GM21528 (cell line): ENCODE measurements around the gene GADD45A.

Source experiments
- ATAC-seq: cut with Tn5 transposase; IDR thresholded peaks from one replicate; pipeline ENCODE4 v1.9.1; 2021; ENCODE audit warnings: mild to moderate bottlenecking, moderate library complexity; ENCODE audit not compliant: unreplicated experiment, low FRiP score

The GADD45A gene

GRCh38 chr1:67687649-67688048 lies 2.6 kb downstream of the GADD45A start:
- no peak for ATAC-seq

DNA sequence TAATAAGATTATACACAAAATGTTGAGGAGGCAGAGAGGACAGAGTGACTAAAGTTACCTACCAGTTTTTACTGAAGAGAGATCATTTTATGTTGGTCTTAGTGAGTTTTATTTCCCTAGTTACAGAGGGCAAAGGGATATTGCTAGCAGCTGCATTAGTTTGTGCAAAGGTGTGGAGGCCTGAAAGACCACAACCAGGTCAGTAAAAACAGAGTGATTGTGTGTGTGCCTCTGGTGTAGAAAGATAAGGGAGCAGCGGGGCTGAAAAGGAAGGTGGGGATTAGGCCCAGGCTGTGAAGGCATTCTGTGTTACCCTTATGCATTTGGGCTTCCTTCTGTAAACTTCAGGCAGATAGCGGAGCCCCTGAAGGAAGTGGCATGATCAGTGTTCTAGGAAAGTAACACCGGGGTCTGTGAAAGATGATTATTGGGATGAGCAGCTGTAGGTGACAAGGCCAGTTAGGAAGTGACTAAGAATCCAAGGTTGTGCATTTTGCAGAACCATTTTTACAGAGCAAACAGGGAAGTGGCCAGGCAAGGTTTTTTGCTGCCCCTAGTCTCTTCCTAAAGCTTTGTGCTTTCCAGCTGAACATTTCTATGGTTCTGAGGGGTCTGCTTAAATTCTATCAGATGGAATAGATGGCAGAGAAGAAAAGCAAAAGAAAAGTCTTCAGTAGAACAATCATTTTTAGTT lies 3.7 kb downstream of the GADD45A start:
- ATAC-seq = no peak

DNA sequence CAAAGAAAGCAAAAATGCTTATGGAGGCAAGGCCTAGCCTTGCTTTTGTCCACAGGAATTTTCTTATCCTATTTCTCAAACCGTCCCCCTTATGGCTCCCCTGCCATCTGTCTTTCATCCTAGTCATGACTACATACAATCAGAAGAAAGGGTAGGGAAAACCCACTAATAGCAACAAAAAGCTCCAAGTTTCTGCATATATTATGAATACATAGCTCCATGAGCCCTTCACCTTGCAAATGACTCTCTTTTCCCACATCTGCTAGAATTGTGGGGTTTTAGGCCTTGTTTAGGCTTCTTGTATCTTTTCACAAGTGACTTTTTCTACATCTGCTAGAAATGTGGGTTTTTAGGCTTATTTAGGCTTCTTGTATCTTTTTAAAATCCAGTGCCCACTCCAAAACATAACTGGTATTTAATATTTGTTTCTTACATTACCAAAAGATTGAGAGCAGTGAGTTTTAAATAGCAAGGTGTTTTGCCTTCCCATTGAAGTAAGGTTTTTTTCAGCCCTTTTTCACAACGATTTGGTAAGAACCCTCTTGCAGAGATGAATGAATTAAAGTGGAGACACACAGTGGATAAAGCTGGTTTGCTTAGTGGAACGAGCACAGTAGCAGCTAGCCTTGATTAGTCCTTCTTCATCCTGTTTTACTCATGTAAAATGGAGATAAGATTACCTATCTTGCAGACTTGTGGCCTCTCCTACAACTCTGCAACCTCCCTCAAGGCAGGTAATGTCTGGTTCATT lies 4.4 kb downstream of the GADD45A start:
- no peak for ATAC-seq

DNA sequence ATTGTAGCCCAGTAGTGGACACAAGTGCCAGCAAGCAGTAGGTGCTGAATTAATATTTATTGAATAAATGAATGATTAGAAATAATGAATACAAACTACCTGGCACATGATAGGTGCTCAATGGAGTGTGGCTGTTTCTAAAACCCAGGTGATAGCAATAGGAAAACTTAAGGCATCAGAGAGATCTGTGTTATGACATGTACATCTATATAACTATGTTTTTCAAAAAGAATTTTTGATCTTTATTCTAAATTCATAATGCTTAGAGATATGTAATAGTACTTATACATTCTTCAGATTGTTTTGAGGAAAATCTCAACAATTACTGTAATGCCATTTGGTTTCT lies 5.0 kb downstream of the GADD45A start:
- no peak for ATAC-seq

GRCh38 chr1:67690411-67690810 lies 5.4 kb downstream of the GADD45A start:
- no peak for ATAC-seq

GRCh38 chr1:67691712-67692111 lies 6.7 kb downstream of the GADD45A start:
- no peak for ATAC-seq

GRCh38 chr1:67695963-67696362 lies 11.0 kb downstream of the GADD45A start:
- ATAC-seq = no peak

- ATAC-seq = no peak
These were observed 11.7 kb downstream of the GADD45A start for GRCh38 chr1:67696708-67697107.

DNA sequence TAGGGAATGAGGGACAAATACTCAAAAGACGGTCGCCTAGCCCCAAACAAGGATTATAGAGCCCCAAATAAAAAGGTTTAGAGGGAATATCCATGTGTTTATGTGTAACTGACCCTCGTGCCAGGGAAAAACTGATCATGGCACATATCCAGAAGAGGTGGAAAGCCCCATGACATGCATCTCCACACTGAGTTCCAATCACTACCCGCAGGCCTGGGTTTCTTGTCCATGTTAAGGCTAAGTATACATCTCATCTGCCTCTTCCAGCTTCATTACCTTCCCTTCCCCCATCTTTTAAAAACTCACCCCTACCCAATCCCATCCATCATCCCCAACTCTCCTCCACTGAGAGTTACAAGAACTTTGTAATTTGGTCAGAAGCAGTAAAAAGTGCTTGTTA lies 15.2 kb downstream of the GADD45A start:
- no peak for ATAC-seq

DNA sequence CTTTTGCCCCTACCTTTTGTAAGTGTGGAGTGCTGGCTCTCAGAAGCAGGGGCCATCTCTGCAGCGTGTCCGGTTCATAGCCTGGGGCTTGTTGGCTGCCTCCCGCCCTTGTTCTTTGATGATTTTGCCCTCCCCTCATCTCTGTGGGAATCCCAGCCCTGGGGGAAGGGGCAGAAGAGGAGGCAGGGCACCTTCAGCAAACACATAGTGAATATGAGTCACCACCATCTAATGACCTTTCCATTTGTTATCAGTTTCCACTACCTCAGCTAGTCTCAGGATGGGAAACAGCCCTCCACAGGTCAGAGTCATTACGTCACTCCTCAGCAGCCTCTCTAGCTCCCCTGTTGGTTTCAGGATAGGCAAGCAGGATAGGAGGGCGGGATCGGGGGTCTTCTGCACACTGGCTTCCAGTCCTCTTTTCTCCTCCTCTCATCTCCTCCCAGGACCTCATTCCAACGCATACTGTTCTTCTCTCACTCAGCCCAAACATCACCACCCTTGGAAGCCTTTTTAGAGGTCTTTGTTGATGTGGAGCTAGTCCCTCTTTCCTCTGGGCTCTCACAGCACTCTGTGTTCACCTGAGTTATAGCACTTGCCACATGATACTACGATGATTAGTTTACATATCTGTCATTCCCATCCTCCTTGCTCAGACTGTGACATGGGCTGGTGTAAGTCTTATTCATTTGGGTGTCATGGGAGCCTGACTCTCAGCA lies 15.8 kb downstream of the GADD45A start:
- ATAC-seq = no peak

DNA sequence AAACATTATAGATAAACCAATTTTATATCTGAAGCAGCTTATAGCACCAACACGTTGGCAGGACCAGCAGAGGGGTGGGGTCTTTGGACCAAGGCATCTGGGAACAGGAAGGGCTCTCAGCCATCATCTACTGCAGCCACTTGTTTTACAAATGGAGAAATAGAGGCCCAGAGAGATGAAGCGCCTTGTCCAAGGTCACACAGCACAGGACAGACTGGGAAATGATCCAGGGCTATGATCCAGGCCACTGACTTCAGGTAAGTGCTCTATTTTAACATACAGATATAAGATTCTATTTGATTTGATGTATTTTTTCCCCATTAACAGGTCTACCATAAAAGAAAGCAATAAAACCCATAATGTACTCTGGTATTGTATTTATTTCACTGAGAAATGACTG lies 16.9 kb downstream of the GADD45A start:
- ATAC-seq = no peak

- no peak for ATAC-seq
These were observed 19.4 kb downstream of the GADD45A start for GRCh38 chr1:67704351-67704750.

DNA sequence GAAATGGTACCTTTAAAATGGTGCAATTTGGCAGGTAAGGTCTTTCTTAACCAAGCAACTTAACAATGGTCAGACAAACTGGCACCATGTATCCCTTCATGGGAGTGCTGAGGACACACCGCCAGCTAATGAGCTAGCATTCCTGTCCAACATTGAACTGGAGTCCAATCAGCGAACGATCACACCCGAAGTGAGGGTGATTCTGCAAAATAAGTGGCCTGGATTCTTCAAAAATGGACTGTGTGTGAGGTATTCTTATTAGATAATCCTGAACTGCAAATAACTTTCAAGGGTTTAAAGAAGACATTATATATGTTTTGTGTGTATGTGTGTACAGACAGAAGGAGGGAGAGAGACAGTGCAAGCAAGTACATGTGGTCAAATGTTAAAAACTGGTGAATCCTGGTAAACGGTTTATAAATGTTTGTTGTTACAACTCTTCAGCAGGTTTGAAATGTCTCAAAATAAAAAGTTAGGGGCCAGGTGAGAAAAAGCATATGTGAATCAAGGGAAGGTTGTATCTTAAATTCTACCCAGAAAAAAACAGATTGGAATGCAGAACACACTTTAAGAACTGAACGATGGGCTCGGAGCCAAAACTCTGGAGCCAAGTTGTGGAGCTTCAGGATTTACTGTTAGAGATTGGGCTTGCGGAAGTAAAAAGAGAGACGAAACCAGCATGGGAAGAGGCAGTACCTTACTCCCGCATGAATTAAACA lies 20.9 kb downstream of the GADD45A start:
- no peak for ATAC-seq

DNA sequence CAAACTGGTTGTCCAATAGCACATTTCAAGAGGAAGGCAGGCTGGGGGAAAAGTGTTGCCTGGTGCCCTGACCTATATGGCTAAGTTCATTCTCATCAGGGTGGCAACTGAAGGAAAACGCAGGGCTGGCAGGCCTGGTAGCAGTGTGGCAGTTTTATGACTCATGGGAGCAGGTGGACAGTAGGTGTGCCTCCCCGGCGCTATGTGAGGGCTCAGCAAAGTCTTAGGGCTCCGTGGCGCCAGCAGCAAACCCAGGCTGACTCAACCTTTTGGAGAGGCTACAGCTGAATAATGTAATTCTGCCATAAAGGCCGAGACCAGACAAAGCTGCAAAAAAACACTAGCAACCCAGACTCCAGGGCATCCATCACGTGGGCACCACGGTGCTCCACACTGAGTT lies 23.6 kb downstream of the GADD45A start:
- no peak for ATAC-seq

DNA sequence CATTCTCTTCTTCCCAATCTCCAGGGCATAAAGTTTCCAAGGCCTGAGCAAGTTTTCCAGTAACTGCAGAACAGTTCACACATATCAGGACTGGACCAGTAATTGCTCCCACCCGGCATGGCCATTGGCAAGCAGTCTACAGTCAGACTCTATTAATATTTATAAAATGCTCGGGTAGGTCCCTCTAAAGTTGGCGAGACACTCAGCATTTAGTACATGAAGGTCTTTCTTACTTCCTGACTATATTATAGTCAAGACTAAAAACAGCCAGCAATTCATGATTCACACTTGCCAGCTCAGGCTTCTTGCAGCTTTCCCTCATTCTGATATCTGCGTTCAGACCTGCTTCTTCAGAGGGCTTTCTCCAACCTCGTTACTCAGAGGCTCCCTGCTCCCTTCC lies 25.4 kb downstream of the GADD45A start:
- no peak for ATAC-seq

DNA sequence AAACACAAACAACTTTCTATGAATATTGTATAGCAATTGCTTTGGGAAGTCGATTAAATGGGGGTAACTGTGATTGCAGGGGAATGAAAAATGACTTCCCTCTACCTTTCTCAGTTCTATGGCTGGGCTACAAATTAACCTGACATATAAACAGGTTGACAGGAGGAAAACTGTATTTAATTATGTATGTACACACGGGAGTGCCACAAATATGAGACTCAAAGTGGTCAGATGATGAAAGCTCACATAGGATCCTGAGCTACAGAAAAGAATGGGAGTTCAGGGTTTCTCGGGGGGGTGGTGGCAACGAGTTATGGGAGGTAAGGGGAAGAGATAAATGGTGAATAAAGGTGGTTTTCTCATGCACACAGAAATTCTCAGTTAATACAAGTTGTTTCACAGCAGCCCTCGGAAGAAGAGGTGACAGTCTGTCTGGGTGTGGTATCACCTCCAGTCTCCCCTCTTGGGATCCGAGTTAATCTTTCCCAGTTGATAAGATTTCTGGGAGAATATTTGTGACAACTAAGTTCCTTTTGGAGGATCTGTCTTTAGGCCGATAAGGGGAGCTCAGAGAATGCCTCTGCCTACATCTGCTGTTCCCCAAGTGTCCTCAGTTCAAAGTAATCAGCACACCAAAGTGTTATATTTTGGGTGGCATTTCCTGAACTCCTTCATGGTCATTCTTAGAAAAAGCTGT lies 26.3 kb downstream of the GADD45A start:
- no peak for ATAC-seq

DNA sequence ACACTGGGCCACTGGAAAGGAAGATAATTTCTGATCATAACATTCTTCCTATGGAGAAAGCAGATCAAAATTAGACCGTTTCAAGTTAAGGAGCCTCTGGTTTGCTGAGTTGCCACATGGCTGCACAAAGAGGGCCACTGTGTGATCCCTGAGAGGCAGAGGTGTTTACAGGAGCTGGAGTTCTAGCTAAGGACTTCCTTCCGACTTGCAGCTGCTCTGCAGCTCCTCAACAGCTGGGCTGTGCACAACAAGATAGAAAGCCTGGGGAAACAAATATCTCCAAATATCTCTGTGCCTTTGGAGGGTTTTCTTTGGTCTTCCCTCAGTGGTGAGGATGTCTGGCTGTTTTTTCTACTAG lies 26.8 kb downstream of the GADD45A start:
- ATAC-seq = no peak

- ATAC-seq = no peak
These were observed 28.3 kb downstream of the GADD45A start for GRCh38 chr1:67713057-67713846.

DNA sequence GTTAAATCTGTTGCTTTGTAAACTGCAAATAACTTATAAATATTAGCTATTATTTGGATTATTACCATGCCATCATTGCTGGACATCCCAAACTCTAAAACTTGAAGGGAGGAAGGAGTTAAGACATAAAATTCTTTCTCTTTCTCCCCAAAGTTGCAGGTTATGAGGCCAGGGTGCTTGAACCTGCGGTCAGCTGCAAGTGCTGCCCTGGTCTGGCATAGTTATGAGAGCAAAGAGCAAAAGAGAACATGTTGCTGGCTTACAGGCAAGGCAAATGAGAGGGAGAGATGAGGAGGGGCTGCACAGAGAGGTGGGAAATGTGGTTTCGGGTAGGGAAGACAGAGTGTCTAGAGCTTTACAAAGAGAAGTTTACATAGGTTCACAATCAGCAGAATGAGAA lies 30.8 kb downstream of the GADD45A start:
- no peak for ATAC-seq

DNA sequence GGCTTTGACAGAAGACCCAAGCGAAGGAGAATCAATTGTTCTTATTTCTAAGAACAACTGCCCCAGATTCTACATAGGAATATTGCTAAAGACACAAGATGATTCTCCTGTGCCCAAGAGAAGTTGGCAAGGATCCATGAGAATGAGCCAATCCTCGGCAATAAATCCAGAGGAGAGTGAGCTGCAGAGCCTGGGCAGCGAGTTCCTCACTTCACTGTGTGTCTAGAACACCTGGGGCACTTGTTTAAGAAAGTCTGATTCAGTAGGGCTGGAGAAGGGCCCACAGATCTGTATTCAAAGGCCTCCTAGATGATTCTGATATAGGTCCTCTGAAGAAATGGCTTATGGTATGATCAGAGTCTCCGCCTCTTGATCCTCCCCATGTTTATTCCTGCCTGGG lies 31.8 kb downstream of the GADD45A start:
- no peak for ATAC-seq
